Thyroid gland (tissue), 4 donors: ENCODE results near the gene SPTBN2.

Experiments used
- CTCF ChIP-seq, 6 experiments: fragments of 200-600 bp in 3 of 6; fragments of 450-650 bp in 3 of 6; sonication (generic) in 3 of 6; IDR thresholded peaks; one replicate each; pipeline ENCODE4 v1.5.1; 2016 to 2019; ENCODE audit warnings: antibody characterized with exemption in 6 of 6, mild to moderate bottlenecking in 2 of 6, inconsistent platforms in 1 of 6, moderate library complexity in 1 of 6
- POLR2A ChIP-seq, 2 donors: fragments of 450-650 bp; IDR thresholded peaks; one replicate each; pipeline ENCODE4 v1.6.1; 2017; ENCODE audit warnings: antibody characterized with exemption in 2 of 2, mild to moderate bottlenecking in 2 of 2, moderate library complexity in 1 of 2

- TF ChIP-seq CTCF (IDR thresholded peaks at IDR 0.05): no peak
- no peak for TF ChIP-seq POLR2A (IDR thresholded peaks at IDR 0.05)
Measured at GRCh38 chr11:66700742-66701141, 28.3 kb downstream of the SPTBN2 start.
